ENCODE data around the gene TEX261.

DNA sequence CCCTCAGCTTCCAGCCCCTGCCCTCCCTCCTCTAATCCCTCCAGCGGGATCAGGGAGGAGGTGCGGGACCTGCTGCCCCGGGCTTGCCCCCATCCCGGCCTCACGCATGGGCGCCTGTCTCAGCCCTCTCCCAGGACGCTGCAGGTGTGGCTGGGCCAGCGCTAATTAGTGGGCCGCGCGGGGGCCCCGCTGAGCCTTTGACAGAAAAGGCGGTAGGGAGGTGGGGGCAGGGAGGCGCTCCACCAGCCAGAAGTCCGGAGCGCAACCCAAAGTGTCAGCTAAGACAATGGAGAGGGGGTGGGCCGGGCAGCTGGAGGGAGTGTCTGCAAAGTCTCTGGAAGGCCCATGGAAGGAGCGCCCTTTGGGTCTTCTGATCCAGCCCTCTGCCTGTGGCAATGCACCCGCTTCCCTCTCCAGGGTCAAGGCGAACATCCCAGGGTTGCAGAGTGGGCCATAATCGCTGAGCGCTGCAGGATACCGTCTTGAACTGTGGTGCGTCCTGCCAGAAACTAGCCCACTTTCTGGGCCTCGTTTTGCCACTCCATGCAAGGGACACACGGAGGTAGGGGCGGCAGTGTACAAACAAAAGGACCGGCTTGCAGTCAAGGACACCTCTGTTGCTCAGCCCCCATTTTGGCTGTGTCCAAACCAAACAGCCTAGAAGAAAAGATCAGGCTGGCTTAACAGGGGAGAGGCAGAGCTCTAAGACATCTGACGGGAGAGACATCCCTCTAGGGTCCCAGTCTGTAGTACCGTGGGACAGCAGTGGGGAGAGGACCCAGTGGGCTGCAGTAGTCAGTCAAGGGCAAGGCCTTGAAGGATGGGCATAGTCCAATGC, 55.5 kb downstream of the TEX261 start:
- TF ChIP-seq, protein P1, sequence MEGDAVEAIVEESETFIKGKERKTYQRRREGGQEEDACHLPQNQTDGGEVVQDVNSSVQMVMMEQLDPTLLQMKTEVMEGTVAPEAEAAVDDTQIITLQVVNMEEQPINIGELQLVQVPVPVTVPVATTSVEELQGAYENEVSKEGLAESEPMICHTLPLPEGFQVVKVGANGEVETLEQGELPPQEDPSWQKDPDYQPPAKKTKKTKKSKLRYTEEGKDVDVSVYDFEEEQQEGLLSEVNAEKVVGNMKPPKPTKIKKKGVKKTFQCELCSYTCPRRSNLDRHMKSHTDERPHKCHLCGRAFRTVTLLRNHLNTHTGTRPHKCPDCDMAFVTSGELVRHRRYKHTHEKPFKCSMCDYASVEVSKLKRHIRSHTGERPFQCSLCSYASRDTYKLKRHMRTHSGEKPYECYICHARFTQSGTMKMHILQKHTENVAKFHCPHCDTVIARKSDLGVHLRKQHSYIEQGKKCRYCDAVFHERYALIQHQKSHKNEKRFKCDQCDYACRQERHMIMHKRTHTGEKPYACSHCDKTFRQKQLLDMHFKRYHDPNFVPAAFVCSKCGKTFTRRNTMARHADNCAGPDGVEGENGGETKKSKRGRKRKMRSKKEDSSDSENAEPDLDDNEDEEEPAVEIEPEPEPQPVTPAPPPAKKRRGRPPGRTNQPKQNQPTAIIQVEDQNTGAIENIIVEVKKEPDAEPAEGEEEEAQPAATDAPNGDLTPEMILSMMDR (IDR thresholded peaks at IDR 0.05; ENCODE audit: insufficient read depth, low read length): no peak
- no peak for TF ChIP-seq REST (IDR thresholded peaks at IDR 0.05; ENCODE audit: insufficient replicate concordance, low read depth)
- no peak for TF ChIP-seq POLR2AphosphoS5 (IDR thresholded peaks at IDR 0.05; ENCODE audit: low read depth)
- TF ChIP-seq SPI1 (IDR thresholded peaks at IDR 0.05; ENCODE audit: borderline replicate concordance, low read depth): no peak
- no peak for TF ChIP-seq GABPA (IDR thresholded peaks at IDR 0.05; ENCODE audit: low read depth)

All from HL-60 (cell line).